Epithelial cell of esophagus (primary cell): ENCODE measurements around the gene BHMT2.

Experiments used
- DNase-seq: peaks from one replicate; pipeline ENCODE4 v3.0.0; 2010; ENCODE audit warnings: low read depth
- H3K4me3 ChIP-seq: 2 replicates; pipeline ENCODE4 v1.5.1; 2011; ENCODE audit warnings: mild to moderate bottlenecking, low read length, control low read depth
- TF ChIP-seq, protein P1 (sequence below): IDR thresholded peaks from 2 replicates; pipeline ENCODE4 v1.5.1; 2011; ENCODE audit warnings: low read depth, mild to moderate bottlenecking, low read length, control low read depth, inconsistent platforms; ENCODE audit not compliant: insufficient read depth; ENCODE audit errors: missing control alignments

BHMT2 gene

DNA sequence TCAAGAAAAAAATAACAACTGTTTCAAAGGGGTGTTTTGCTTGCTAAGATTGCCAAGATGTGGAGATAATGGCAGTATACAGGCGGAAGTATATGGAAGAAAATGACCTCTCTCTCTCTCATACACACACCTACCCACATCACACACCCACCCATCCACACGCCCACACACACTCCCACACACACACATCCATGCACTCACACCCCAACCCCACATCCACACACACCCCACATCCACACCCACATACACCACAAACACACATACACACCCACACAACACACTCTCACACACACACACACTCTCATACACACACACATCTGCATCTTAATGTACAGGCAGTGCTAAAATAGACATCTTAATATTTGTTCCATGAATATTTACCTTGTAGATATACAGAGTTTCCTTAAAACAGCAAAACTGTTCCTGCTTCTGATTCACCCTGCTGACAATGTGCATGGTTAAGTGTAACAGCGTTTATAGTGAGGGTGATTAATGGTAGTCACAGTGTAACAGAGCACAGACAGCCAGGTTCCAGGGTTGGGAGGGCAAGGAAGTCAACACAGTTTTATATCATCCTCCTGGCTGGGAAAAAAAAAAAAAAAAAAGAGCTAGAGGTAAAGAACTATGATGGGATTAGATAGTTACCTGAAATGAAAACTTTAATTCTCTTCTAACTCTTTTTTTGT, 8.3 kb downstream of the BHMT2 start:
- no peak overlapping the region for H3K4me3 ChIP-seq
- peak; percentile 40 for DNase-seq
- TF ChIP-seq, protein P1, sequence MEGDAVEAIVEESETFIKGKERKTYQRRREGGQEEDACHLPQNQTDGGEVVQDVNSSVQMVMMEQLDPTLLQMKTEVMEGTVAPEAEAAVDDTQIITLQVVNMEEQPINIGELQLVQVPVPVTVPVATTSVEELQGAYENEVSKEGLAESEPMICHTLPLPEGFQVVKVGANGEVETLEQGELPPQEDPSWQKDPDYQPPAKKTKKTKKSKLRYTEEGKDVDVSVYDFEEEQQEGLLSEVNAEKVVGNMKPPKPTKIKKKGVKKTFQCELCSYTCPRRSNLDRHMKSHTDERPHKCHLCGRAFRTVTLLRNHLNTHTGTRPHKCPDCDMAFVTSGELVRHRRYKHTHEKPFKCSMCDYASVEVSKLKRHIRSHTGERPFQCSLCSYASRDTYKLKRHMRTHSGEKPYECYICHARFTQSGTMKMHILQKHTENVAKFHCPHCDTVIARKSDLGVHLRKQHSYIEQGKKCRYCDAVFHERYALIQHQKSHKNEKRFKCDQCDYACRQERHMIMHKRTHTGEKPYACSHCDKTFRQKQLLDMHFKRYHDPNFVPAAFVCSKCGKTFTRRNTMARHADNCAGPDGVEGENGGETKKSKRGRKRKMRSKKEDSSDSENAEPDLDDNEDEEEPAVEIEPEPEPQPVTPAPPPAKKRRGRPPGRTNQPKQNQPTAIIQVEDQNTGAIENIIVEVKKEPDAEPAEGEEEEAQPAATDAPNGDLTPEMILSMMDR, result no peak

- H3K4me3 ChIP-seq, result no peak overlapping the region
- no peak for DNase-seq
- TF ChIP-seq, protein P1, result no peak
These were observed 11.2 kb downstream of the BHMT2 start for GRCh38 chr5:79080804-79081203.

- no peak overlapping the region for H3K4me3 ChIP-seq
- TF ChIP-seq, protein P1, result no peak
- peak; percentile 63 for DNase-seq
These were observed 12.2 kb downstream of the BHMT2 start for GRCh38 chr5:79081779-79082178.

GRCh38 chr5:79086116-79086515, 16.5 kb downstream of the BHMT2 start:
- no peak for DNase-seq
- H3K4me3 ChIP-seq, result no peak overlapping the region
- TF ChIP-seq, protein P1, result no peak

GRCh38 chr5:79088507-79088906, 18.9 kb downstream of the BHMT2 start:
- H3K4me3 ChIP-seq, result no peak overlapping the region
- no peak for DNase-seq
- TF ChIP-seq, protein P1, result no peak

DNA sequence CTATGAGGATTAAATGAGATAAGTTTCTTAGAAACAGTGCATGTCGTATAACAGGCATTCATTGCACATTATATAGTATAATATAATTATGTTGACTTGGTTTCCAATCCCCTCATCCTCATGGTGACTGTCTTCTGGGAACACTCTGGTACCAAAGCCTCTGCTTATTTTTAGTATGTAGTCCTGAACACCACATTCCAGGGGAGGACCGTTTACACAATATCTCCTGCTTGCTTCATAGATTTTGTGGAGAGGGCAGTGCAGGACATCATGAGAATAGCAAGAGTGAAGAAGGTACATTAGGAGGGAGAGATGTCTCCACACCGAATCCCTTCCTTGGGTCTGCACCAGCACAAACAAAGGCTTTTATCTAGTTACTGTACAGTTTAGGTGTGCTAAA, 21.5 kb downstream of the BHMT2 start:
- DNase-seq, result no peak
- TF ChIP-seq, protein P1, result no peak
- no peak overlapping the region for H3K4me3 ChIP-seq

DNA sequence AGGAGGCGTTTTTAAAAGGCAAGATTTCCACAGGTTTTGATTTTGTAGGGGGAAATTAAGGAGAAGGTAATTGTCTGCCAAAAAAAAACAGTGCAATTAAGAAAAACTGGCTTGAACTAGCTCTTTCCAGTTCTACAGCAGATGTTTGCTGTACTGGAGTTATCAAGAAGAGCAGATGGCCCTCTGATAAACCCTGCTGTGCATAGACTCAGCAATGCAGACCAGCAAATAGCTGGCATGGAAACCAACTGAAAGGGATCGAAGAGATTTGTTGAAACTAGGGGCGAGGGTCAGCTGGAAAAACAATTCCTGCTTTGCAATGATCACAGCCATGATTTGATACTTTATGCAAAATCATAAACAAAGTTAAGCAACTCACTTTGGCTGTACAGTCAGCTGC, 24.2 kb downstream of the BHMT2 start:
- H3K4me3 ChIP-seq, result no peak overlapping the region
- TF ChIP-seq, protein P1, result no peak
- DNase-seq, result no peak
